ENCODE results near the gene PROSER3. TPM values are rescaled to one million over a fixed set of nuclear protein-coding genes. Genes with fewer than 3 reads are reported as not detected.

Gene PROSER3
- total and polyA plus RNA-seq, 2 experiments from 2014 or later = 21.8 to 28.0 TPM

- Histone ChIP-seq H3K36me3 (ENCODE audit: insufficient read depth) (no peaks in the 10 kb centered on the region), H3F3A (replicated peaks; ENCODE audit: low read depth) (0 out of 2 replicates have a peak, but pooled peaks cover 4% of the 10 kb centered on the region), H3K9me2 (ENCODE audit: insufficient read depth) (no peaks in the 10 kb centered on the region), H3K4me2 (peak overlapping the region; percentile 86), H3K79me2 (replicated peaks; ENCODE audit: insufficient read depth) (no peaks in the 10 kb centered on the region), H4K20me1 (replicated peaks; ENCODE audit: insufficient read depth) (no peaks in the 10 kb centered on the region), H3K4me1 (ENCODE audit: insufficient read depth) (peaks cover 10% of the 10 kb centered on the region; the same call in 1 of the 2 replicates), H3K27me3 (ENCODE audit: insufficient read depth) (peaks cover 42% of the 10 kb centered on the region), H2AFZ (peak overlapping the region; percentile 93; the same call in 1 of the 2 replicates), H3K4me3 (peak overlapping the region; percentile 56), H3K27ac (ENCODE audit: low read depth) (no peak overlapping the region)
- no peak overlapping the region for H3K27ac Mint-ChIP-seq
- peak; percentile 85 for ATAC-seq
- H3K4me1 Mint-ChIP-seq = peaks cover 9% of the 10 kb centered on the region; the same call in 2 of the 3 replicates
- TF ChIP-seq ZNF331 (CRISPR knock-in tag; IDR thresholded peaks at IDR 0.05; ENCODE audit: low read depth) (no peak), POLR2AphosphoS5 (IDR thresholded peaks at IDR 0.05; ENCODE audit: low read depth) (peak; percentile 40)
- H3K9me3 Mint-ChIP-seq = no peaks in the 10 kb centered on the region; the same call in 2 of the 3 replicates
- H3K36me3 Mint-ChIP-seq (ENCODE audit: low read depth) = no peaks in the 10 kb centered on the region
- peaks cover 30% of the 10 kb centered on the region for H3K27me3 Mint-ChIP-seq (ENCODE audit: insufficient read depth, low read depth, poor library complexity)
- H3K4me3 Mint-ChIP-seq = peak overlapping the region; percentile 66
- peak; percentile 86 for DNase-seq (ENCODE audit: low spot score)
Measured at GRCh38 chr19:35797663-35798062, 39.7 kb downstream of the PROSER3 start.

- no peaks in the 10 kb centered on the region for H3K36me3 Mint-ChIP-seq (ENCODE audit: low read depth)
- no peak overlapping the region for H3K4me3 ChIP-seq
- H3K9me3 Mint-ChIP-seq = no peaks in the 10 kb centered on the region
- no peak for TF ChIP-seq ZNF114 (CRISPR knock-in tag; IDR thresholded peaks at IDR 0.05)
- no peak for TF ChIP-seq JUNB (IDR thresholded peaks at IDR 0.05; ENCODE audit: unreplicated experiment)
- TF ChIP-seq CREB1 (CRISPR knock-in tag; IDR thresholded peaks at IDR 0.05; ENCODE audit: low read depth) = no peak
- TF ChIP-seq NANOG (IDR thresholded peaks at IDR 0.05; ENCODE audit: borderline replicate concordance) = no peak
- TF ChIP-seq EZH2 (IDR thresholded peaks at IDR 0.05; ENCODE audit: low read depth, unreplicated experiment) = no peak
- no peak for TF ChIP-seq STAT1 (IDR thresholded peaks at IDR 0.05; ENCODE audit: unreplicated experiment)
- no peak for TF ChIP-seq ZNF331 (CRISPR knock-in tag; IDR thresholded peaks at IDR 0.05; ENCODE audit: low read depth)
- TF ChIP-seq REST (IDR thresholded peaks at IDR 0.05; ENCODE audit: unreplicated experiment) = no peak
- no peak for TF ChIP-seq CTCF (conservative IDR thresholded peaks at IDR 0.05; ENCODE audit: low read depth in 2 of 2)
- H3K27ac Mint-ChIP-seq = no peak overlapping the region
- H3K4me2 ChIP-seq = no peak overlapping the region
- no peaks in the 10 kb centered on the region for H4K20me1 ChIP-seq (replicated peaks; ENCODE audit: insufficient read depth)
- no peak overlapping the region for H2AFZ ChIP-seq
- H3K36me3 ChIP-seq (ENCODE audit: insufficient read depth) = no peaks in the 10 kb centered on the region
- H3K4me1 ChIP-seq (ENCODE audit: insufficient read depth) = peaks cover 7% of the 10 kb centered on the region; the same call in 1 of the 2 replicates
- H3K27me3 ChIP-seq (ENCODE audit: insufficient read depth) = peaks cover 23% of the 10 kb centered on the region
- no peaks in the 10 kb centered on the region for H3K79me2 ChIP-seq (replicated peaks; ENCODE audit: insufficient read depth)
- peaks cover 7% of the 10 kb centered on the region; the same call in 2 of the 3 replicates for H3K4me1 Mint-ChIP-seq
- H3K9me2 ChIP-seq (ENCODE audit: insufficient read depth) = no peaks in the 10 kb centered on the region
- no peak for ATAC-seq
- H3F3A ChIP-seq (replicated peaks; ENCODE audit: low read depth) = no peaks in the 10 kb centered on the region
- DNase-seq (ENCODE audit: low spot score) = no peak
- H3K27ac ChIP-seq (ENCODE audit: low read depth) = no peak overlapping the region
- H3K27me3 Mint-ChIP-seq (ENCODE audit: insufficient read depth, low read depth, poor library complexity) = peaks cover 24% of the 10 kb centered on the region
- H3K4me3 Mint-ChIP-seq = no peak overlapping the region
Measured at GRCh38 chr19:35801828-35802227, 43.9 kb downstream of the PROSER3 start.

All from GM23338 (cell line).